T-helper 9 cell (primary cell): Measurements from ENCODE around the gene PLA2G4D.

Experiments used
- DNase-seq: peaks from one replicate; pipeline ENCODE4 v3.0.0-alpha.2; 2020

Gene PLA2G4D

DNA sequence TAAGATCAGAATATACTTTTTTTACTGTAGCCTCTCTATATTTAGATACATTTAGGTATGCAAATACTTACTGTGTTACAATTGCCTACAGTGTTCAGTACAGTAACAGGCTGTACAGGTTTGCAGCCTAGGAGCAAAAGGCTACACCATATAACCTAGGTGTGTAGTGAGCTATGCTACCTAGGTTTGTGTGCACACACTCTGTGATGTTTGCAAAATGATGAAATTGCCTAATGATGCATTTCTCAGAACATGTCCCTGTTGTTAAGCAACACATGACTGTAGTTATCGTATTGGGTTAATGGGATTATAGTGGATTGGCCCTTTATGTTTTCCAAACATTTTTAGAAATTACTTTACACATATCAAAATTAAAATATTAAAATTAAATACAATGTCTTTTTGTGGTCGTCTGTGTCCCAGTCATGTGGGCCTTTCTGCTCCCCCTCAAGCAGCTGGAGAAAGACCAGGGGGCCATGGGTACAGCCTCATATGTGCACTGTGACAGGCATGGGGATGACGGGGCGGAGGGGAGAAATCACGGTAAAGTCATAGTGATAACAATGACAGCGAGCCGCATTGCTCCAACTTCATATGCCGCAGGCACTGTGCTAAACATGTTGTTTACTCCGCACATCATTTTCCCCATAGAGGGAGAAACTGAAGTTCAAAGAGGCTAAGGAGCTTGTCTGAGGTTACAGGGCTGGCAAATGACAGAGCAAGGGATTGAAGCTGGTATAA, 46.1 kb downstream of the PLA2G4D start:
- no peak for DNase-seq

- DNase-seq, result no peak
These were observed 47.8 kb downstream of the PLA2G4D start for GRCh38 chr15:42046597-42046996.

DNA sequence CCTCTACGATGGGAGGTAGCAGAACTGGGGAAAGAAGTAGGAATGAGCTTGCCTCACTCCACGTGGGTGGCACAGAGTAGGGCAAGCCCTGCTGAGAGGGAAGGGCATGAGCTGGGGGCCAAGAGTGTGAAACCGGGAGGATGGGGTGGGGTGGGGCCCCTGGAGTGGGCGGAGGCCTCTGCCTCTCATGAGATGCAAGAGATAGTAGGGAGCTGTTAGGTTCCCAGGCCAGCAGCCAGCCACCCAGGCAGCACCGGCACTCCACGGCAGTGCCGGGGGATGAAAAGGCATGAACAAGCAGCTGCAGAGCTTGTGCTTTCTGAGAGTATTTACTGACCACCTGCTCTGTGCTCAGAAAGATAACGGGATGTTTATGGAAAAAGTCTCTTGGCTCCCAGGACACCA, 49.1 kb downstream of the PLA2G4D start:
- no peak for DNase-seq

GRCh38 chr15:42042602-42043400, 51.6 kb downstream of the PLA2G4D start:
- no peak for DNase-seq

DNA sequence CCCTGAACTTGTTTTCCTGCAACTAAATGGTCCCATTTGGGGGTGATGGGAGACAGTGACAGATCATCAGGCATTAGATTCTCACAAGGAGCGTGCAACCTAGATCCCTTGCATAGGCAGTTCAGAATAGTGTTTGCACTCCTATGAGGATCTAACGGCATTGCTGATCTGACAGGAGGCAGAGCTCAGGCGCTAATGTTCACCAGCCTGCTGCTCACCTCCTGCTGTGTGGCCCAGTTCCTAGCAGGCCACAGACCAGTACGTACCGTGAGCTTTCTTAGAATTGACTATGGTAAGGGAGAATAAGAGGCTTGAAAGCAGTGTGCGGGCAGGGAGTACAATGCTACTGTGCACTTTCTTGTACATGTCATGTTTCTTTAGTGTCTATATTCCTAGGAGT, 56.0 kb downstream of the PLA2G4D start:
- DNase-seq, result no peak

DNA sequence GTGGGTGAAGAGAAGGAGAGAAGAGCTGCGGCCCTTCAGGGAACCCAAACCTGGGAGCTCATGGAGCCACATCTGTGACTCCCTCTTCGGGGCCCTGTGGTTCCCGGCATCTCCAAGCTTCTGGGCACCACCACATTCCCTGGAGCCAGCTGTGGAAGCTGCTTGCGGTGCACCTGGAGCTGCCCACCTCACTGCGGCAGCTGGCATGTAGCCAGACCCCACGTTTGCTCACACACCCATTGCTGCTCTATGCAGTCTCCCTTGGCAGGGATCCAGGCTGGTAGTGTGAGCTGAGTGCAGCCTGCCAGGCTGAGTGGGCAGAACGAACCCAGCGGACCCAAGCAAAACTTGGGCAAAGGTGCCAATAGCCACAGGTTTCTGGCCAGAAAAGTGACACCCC, 56.7 kb downstream of the PLA2G4D start:
- DNase-seq, result no peak

GRCh38 chr15:42036966-42037365, 57.4 kb downstream of the PLA2G4D start:
- no peak for DNase-seq

- DNase-seq, result no peak
These were observed 58.1 kb downstream of the PLA2G4D start for GRCh38 chr15:42036112-42036905.

DNA sequence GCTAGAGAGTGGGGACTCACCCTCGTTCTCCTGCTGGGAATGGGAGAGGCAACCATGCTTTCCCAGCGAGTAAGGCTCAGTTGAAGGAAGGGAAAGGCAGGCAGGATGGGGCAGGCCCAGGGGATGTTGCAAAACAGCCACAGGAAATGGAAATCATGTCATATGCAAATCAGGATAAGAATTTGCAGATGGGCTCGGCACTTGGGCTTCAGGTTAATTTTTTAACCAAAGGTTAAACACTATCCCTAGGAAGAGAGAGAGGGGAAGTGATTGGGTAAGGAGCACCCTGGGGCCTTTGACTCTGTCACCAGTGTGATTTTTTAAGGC, 59.0 kb downstream of the PLA2G4D start:
- no peak for DNase-seq

DNA sequence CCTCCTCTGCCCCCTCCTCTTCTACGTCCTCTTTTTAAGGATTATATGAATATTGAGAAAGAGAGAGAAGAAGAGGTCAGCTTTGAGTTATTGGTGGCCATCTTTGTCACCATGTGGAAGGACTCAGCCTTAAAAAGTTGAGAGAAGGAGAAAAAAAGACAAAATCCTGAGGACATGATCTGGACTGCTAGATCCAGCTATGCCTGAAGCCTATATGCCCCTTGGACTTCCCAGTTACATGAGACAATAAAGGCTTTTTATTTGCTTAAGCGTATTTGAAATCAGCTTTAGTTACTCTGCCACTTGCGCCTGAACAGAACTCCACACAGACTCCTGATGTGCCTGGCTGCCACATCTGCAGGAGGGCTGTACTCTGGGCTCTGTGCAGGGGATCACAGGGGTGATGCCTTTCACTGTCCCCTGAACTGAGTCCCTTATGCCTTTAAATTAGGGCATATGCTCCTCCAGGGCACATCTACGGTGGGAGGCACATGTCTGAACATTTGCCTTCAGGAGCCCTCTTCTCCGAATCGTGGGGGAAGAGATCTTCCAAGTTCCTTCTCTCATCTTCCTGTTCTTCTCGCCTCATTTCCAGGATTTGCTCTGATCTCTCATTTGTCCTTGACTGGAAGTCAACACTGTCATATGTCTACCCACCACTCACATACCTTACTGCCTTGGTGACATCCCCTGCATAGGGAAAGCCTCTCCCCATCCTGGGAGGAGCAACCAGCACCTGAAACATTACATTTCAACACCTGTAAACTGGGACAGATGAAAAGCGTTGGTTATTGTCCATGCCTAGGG, 59.5 kb downstream of the PLA2G4D start:
- no peak for DNase-seq

- no peak for DNase-seq
These were observed 61.0 kb downstream of the PLA2G4D start for GRCh38 chr15:42033214-42033873.

GRCh38 chr15:42032376-42033213, 61.8 kb downstream of the PLA2G4D start:
- no peak for DNase-seq

DNA sequence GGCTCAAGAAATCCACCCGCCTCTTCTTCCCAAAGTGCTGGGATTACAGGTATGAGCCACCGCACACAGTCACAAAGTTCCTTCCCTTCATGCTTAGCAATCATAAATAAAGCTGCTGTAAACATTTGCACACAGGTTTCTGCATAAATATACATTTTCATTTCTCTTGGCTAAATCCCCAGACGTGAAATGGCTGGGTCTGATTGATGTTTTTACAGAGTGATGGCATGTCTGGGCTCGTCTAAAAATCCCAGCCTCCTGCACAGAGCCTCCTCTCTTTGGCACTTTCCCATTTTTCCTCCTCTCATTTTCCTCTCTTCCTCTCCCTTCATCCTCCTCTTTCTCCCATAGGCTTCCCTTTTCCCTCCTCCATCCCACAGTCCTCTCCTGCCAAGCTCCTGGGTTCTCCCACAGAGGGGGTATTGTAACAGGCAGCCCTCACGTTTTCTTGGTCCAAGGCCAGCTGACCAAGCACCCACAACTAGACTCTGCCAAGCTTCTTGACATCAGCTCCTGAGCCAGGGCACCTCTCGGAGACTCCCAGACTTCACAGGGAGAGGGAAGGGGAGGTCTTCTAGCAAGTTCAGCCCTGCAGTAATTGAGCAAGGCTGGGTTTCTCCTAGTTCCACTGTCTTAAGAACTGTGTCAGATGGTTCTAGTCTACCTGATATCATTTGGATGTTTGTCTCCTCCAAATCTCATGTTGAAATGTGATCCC, 63.0 kb downstream of the PLA2G4D start:
- no peak for DNase-seq

GRCh38 chr15:42027521-42027920, 66.8 kb downstream of the PLA2G4D start:
- no peak for DNase-seq

DNA sequence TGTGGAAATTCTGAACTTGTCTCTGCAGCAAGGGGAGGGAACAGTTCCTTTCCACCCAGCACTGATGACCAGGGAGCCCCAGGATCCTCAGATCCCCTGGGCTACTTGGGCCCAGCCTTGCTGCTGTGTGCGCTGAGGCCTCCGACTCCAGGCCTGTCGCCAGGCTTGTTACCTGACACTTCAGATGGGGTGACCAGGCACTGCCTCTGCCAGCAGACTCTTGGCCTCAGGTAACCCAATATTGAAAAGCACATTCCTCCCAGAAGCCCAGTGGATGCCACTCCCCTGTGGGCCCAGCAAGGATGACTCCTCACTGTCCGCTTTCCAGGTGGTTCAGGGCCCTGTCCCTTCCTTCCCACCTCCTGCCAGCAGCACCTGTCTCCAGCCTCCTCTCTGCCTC, 70.1 kb downstream of the PLA2G4D start:
- DNase-seq, result no peak

DNA sequence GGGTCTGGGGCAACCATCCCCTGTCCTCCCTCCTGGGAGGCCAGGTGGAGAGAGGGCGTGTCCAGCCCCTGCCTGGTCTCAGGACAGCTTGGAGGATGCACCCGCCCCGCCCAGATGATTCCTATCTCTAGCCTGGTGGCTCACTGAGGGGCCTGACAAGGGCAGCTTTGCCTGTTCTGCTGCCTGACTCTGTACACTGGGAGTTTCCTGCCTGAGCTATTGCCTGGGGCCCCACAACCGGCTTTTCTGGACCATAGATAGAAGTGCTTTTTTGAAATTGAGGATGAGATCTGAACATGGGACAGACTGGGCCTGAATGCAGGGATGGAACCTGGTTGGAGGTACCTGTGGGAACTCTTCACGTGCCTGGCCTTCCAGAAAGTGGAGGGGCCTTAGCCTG, 72.8 kb downstream of the PLA2G4D start:
- no peak for DNase-seq

DNA sequence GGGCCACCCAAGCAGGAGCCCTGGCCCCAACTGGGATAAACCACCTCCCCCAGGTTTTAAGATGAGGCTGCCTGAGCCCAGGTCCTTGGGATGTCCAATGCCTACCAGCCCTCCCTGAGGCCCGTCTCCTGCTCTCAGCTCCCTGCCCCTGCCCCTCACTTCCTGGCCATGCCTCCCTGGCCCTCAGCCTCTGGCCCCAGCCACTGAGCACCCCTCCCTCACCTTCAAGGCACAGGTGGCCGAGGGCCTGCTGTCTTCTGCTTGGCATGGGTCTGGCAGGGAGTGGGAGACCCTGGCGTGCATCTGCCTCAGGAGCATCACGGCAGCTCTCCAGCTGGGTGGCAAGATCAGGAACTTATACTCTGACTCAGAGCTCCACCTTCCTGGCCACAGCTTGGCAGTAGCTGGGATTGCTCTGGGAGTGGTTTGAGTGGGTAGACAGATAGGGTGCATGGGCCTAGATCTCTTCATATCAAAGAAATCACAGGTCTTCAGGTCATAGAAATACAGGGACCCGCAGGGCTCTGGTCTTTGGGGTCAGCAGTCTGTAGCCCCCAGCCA, 73.6 kb downstream of the PLA2G4D start, which contains the start of gene PLA2G4E:
Gene PLA2G4E, minus strand, starts transcription at position 330 of the 561 bp plus-strand sequence. Its CDS starts 12 bp downstream, at position 318.
- no peak for DNase-seq

GRCh38 chr15:42018306-42019224, 75.8 kb downstream of the PLA2G4D start:
- DNase-seq, result no peak
